Progenitor cell of endocrine pancreas (in vitro differentiated cells): Measurements from ENCODE around the gene SIX1. TPM values are rescaled to one million over a fixed set of nuclear protein-coding genes. Genes with fewer than 3 reads are reported as not detected.

Experiments used
- DNase-seq: peaks from one replicate; pipeline ENCODE4 v3.0.0; 2021; ENCODE audit warnings: low spot score; ENCODE audit not compliant: unreplicated experiment
- H3K27ac Mint-ChIP-seq: 2 replicates; pipeline ENCODE4 v1.8.0; 2021; ENCODE audit warnings: mild to moderate bottlenecking, moderate library complexity, mixed read lengths
- H3K27me3 Mint-ChIP-seq: 2 replicates; pipeline ENCODE4 v1.8.0; 2021; ENCODE audit warnings: mixed read lengths
- H3K36me3 Mint-ChIP-seq: 2 replicates; pipeline ENCODE4 v1.8.0; 2022; ENCODE audit warnings: mixed read lengths; ENCODE audit not compliant: insufficient read depth
- H3K4me1 Mint-ChIP-seq: 2 replicates; pipeline ENCODE4 v1.8.0; 2021; ENCODE audit warnings: low read depth, mixed read lengths
- H3K4me3 Mint-ChIP-seq: 2 replicates; pipeline ENCODE4 v1.8.0; 2021; ENCODE audit warnings: low read depth, mild to moderate bottlenecking, moderate library complexity, mixed read lengths
- H3K9me3 Mint-ChIP-seq: 2 replicates; pipeline ENCODE4 v1.8.0; 2021; ENCODE audit warnings: low read depth, mixed read lengths
- total RNA-seq: library from RNA; stranded (reverse); gene quantifications from 2 replicates; pipeline ENCODE4 v1.2.1, GENCODE V29; 2021
- TF ChIP-seq, protein P1 (sequence below): fragments of 200-600 bp; sonication (generic); IDR thresholded peaks from one replicate; pipeline ENCODE4 v1.5.0; 2021; ENCODE audit warnings: antibody characterized with exemption, mild to moderate bottlenecking; ENCODE audit not compliant: unreplicated experiment

SIX1 gene
- total RNA-seq, 1 donor from 2014 or later, result 0.79 TPM

DNA sequence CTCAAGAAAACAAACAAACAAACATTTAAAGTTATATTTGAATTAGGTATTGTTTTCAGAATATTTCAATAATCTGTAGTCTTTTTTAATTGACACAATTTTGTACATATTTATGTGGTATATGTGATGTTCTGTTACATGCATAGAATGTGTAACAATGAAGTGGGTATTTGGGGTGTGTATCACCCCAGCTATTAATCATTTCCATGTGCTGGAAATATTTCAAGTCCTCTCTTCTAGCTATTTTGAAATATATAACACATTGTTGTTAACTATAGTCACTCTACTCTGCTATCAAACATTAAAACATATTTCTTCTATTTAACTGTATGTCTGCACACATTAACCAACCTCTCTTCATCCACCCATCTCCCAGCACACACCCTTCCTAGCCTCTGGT, 32.0 kb upstream of the SIX1 start:
- Mint-ChIP-seq H3K27me3 (peaks cover 4% of the 10 kb centered on the region), H3K36me3 (no peaks in the 10 kb centered on the region), H3K4me3 (no peak overlapping the region), H3K9me3 (peaks cover 5% of the 10 kb centered on the region), H3K4me1 (peaks cover 2% of the 10 kb centered on the region), H3K27ac (no peak overlapping the region)
- TF ChIP-seq, protein P1, sequence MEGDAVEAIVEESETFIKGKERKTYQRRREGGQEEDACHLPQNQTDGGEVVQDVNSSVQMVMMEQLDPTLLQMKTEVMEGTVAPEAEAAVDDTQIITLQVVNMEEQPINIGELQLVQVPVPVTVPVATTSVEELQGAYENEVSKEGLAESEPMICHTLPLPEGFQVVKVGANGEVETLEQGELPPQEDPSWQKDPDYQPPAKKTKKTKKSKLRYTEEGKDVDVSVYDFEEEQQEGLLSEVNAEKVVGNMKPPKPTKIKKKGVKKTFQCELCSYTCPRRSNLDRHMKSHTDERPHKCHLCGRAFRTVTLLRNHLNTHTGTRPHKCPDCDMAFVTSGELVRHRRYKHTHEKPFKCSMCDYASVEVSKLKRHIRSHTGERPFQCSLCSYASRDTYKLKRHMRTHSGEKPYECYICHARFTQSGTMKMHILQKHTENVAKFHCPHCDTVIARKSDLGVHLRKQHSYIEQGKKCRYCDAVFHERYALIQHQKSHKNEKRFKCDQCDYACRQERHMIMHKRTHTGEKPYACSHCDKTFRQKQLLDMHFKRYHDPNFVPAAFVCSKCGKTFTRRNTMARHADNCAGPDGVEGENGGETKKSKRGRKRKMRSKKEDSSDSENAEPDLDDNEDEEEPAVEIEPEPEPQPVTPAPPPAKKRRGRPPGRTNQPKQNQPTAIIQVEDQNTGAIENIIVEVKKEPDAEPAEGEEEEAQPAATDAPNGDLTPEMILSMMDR, result no peak
- DNase-seq, result no peak

DNA sequence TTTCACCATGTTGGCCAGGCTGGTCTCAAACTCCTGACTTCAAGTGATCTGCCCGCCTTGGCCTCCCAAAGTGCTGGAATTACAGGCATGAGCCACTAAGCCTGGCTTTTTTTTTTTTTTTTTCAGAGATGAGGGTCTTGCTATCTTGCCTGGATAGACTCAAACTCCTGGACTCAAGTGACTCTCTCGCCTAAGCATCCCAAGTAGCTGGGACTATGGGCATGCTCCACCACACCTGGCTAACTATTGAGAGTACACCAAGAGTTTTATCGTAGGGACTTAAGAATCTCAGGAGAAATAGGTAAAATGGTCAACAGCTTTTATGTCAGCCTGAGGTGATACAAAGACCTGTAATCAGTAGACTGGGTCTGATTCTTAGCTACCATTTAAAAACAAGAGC, 31.2 kb upstream of the SIX1 start:
- Mint-ChIP-seq H3K27me3 (peaks cover 4% of the 10 kb centered on the region), H3K9me3 (peaks cover 5% of the 10 kb centered on the region), H3K36me3 (no peaks in the 10 kb centered on the region), H3K27ac (no peak overlapping the region), H3K4me1 (peaks cover 2% of the 10 kb centered on the region), H3K4me3 (no peak overlapping the region)
- TF ChIP-seq, protein P1, result no peak
- no peak for DNase-seq

DNA sequence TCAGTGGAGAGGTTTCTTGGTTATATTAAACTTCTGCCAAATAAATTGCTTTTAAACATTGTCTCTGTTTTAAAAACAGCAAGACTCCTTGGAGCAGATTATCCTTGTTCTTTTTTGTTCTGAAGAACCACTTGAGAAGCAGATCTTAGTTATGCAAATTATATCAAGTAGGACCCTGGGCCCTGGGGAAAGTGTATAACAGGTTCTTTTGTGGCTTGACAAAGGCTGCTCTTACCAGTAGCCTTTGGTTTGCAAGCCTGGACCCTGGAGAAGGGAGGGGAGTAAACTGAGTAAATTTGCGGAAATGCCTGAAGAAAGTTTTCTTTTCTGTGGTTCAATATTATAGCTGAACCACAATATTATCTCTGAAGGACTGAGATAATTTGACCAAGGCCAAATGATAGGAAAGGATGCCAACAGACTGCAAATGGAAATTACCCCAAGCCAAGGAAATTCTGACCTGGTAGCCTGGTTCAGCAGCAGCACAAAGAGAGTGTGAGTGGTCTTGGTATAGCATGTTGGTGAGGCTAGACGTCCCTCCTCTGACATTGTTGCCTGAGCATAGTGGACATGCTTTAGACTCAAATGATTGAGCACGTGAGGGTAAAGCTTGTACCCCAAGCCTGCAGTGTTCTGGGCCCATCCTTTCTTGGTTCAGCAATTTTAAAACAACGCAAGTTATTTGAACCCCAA, 30.4 kb upstream of the SIX1 start:
- no peak for DNase-seq
- peaks cover 2% of the 10 kb centered on the region for H3K4me1 Mint-ChIP-seq
- H3K36me3 Mint-ChIP-seq, result no peaks in the 10 kb centered on the region
- peaks cover 5% of the 10 kb centered on the region for H3K9me3 Mint-ChIP-seq
- TF ChIP-seq, protein P1, result no peak
- peaks cover 4% of the 10 kb centered on the region for H3K27me3 Mint-ChIP-seq
- H3K4me3 Mint-ChIP-seq, result no peak overlapping the region
- H3K27ac Mint-ChIP-seq, result no peak overlapping the region

DNA sequence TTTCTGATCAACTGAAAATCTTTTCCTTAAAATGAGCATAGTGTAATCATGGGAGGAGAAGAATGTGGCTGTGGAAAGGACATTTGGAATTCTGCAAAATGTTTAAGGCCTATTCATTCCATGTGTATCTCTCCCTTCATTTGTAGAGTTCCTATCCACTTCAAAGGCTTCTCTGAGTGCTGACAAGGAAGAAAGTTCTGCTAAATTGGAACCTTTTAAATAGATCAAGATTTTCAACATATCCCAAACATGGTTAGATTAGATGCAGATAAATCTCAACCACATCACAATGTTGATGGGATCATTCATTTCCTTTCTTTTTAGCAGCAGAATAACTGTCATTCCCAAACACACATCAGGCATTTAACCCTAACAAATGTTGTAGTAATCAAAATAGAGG, 28.4 kb upstream of the SIX1 start:
- TF ChIP-seq, protein P1, result no peak
- no peak overlapping the region for H3K27ac Mint-ChIP-seq
- no peak overlapping the region for H3K4me3 Mint-ChIP-seq

DNA sequence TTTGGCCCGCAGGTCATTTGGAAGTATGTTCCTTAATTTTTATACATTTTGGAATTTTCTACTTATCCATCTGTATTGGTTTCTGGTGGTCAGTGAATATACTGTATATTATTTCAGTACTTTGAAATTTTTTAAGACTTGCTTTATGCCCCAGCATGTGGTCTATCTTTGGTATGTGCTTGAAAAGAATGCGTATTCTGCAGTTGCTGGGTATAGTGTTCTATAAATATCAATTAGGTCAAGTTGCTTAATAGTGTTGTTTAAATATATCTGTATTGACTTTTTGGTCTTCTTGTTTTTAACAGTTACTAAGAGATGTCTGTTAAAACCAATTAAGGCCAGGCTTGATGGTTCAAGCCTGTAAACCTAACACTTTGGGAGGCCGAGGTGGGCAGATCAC, 21.7 kb upstream of the SIX1 start:
- H3K9me3 Mint-ChIP-seq, result peaks cover 4% of the 10 kb centered on the region
- no peaks in the 10 kb centered on the region for H3K4me1 Mint-ChIP-seq
- no peak overlapping the region for H3K4me3 Mint-ChIP-seq
- H3K36me3 Mint-ChIP-seq, result no peaks in the 10 kb centered on the region
- no peak overlapping the region for H3K27ac Mint-ChIP-seq
- TF ChIP-seq, protein P1, result no peak
- H3K27me3 Mint-ChIP-seq, result no peaks in the 10 kb centered on the region
- no peak for DNase-seq

More for the DNA sequence above, 28.4 kb upstream of the SIX1 start:
- Mint-ChIP-seq H3K9me3 (no peaks in the 10 kb centered on the region), H3K36me3 (no peaks in the 10 kb centered on the region), H3K4me1 (peaks cover 2% of the 10 kb centered on the region), H3K27me3 (peaks cover 4% of the 10 kb centered on the region)
- DNase-seq, result no peak
